LNCAP (cell line): ENCODE results near the gene PRDM2.
A peak's percentile ranks its signal among the peaks of the same experiment; 100 is the strongest.

Experiments used
- CTCF ChIP-seq: fragments of 450-650 bp; IDR thresholded peaks from 2 replicates; pipeline ENCODE4 v1.5.1; 2017; ENCODE audit warnings: mild to moderate bottlenecking

The PRDM2 gene

GRCh38 chr1:13808729-13809131, 108.7 kb downstream of the PRDM2 start:
- TF ChIP-seq CTCF, result no peak

- peak; percentile 12; the same call in 1 of the 2 replicates for TF ChIP-seq CTCF
Measured at GRCh38 chr1:13809461-13810159, 109.6 kb downstream of the PRDM2 start.

- no peak for TF ChIP-seq CTCF
Measured at GRCh38 chr1:13812456-13813397, 112.7 kb downstream of the PRDM2 start.

GRCh38 chr1:13813398-13814012, 113.5 kb downstream of the PRDM2 start:
- TF ChIP-seq CTCF, result peak; percentile 56

GRCh38 chr1:13814131-13814530, 114.1 kb downstream of the PRDM2 start:
- TF ChIP-seq CTCF, result no peak

- TF ChIP-seq CTCF, result no peak
Measured at GRCh38 chr1:13816016-13816760, 116.2 kb downstream of the PRDM2 start.

- TF ChIP-seq CTCF, result no peak
Measured at GRCh38 chr1:13817906-13818305, 117.9 kb downstream of the PRDM2 start.
